ENCODE data around the gene TMCC3.

The TMCC3 gene

GRCh38 chr12:94659346-94659930 is 9.1 kb upstream of the TMCC3 start:
- no peak for DNase-seq
- Histone ChIP-seq H3K27me3 (replicated peaks; ENCODE audit: control insufficient read depth, insufficient read depth, low read length, poor library complexity, severe bottlenecking) (no peaks in the 10 kb centered on the region), H3K4me1 (ENCODE audit: control insufficient read depth, insufficient read depth, low read length, poor library complexity, severe bottlenecking) (no peaks in the 10 kb centered on the region), H3K36me3 (ENCODE audit: control insufficient read depth, insufficient read depth, low read length) (no peaks in the 10 kb centered on the region), H3K27ac (ENCODE audit: insufficient read depth, low read length, poor library complexity, severe bottlenecking) (no peak overlapping the region), H3K9me3 (ENCODE audit: control insufficient read depth, low read length) (no peaks in the 10 kb centered on the region), H3K4me3 (ENCODE audit: insufficient read depth, low read depth, low read length, poor library complexity, severe bottlenecking) (no peak overlapping the region)

GRCh38 chr12:94658931-94659330 is 8.6 kb upstream of the TMCC3 start:
- no peaks in the 10 kb centered on the region for H3K36me3 ChIP-seq (ENCODE audit: control insufficient read depth, insufficient read depth, low read length)
- H3K4me3 ChIP-seq (ENCODE audit: insufficient read depth, low read depth, low read length, poor library complexity, severe bottlenecking) = no peak overlapping the region
- no peak for DNase-seq
- H3K4me1 ChIP-seq (ENCODE audit: control insufficient read depth, insufficient read depth, low read length, poor library complexity, severe bottlenecking) = no peaks in the 10 kb centered on the region
- H3K9me3 ChIP-seq (ENCODE audit: control insufficient read depth, low read length) = no peaks in the 10 kb centered on the region
- H3K27me3 ChIP-seq (replicated peaks; ENCODE audit: control insufficient read depth, insufficient read depth, low read length, poor library complexity, severe bottlenecking) = no peaks in the 10 kb centered on the region
- H3K27ac ChIP-seq (ENCODE audit: insufficient read depth, low read length, poor library complexity, severe bottlenecking) = no peak overlapping the region

GRCh38 chr12:94656556-94656955 is 6.2 kb upstream of the TMCC3 start:
- Histone ChIP-seq H3K27me3 (replicated peaks; ENCODE audit: control insufficient read depth, insufficient read depth, low read length, poor library complexity, severe bottlenecking) (no peaks in the 10 kb centered on the region), H3K9me3 (ENCODE audit: control insufficient read depth, low read length) (no peaks in the 10 kb centered on the region), H3K4me1 (ENCODE audit: control insufficient read depth, insufficient read depth, low read length, poor library complexity, severe bottlenecking) (no peaks in the 10 kb centered on the region), H3K36me3 (ENCODE audit: control insufficient read depth, insufficient read depth, low read length) (no peaks in the 10 kb centered on the region), H3K4me3 (ENCODE audit: insufficient read depth, low read depth, low read length, poor library complexity, severe bottlenecking) (no peak overlapping the region), H3K27ac (ENCODE audit: insufficient read depth, low read length, poor library complexity, severe bottlenecking) (no peak overlapping the region)
- no peak for DNase-seq

GRCh38 chr12:94649349-94650142 is 811 bp downstream of the TMCC3 start:
- H3K9me3 ChIP-seq (ENCODE audit: control insufficient read depth, low read length) = no peaks in the 10 kb centered on the region
- peak overlapping the region; percentile 48 for H3K4me3 ChIP-seq (ENCODE audit: insufficient read depth, low read depth, low read length, poor library complexity, severe bottlenecking)
- peak in 2 of 3 donors; percentile 12 to 15 for DNase-seq
- peaks cover 6% of the 10 kb centered on the region for H3K4me1 ChIP-seq (ENCODE audit: control insufficient read depth, insufficient read depth, low read length, poor library complexity, severe bottlenecking)
- H3K36me3 ChIP-seq (ENCODE audit: control insufficient read depth, insufficient read depth, low read length) = no peaks in the 10 kb centered on the region
- H3K27me3 ChIP-seq (replicated peaks; ENCODE audit: control insufficient read depth, insufficient read depth, low read length, poor library complexity, severe bottlenecking) = peaks cover 16% of the 10 kb centered on the region
- H3K27ac ChIP-seq (ENCODE audit: insufficient read depth, low read length, poor library complexity, severe bottlenecking) = no peak overlapping the region

GRCh38 chr12:94648578-94648977 is 1.8 kb downstream of the TMCC3 start:
- Histone ChIP-seq H3K4me1 (ENCODE audit: control insufficient read depth, insufficient read depth, low read length, poor library complexity, severe bottlenecking) (peaks cover 6% of the 10 kb centered on the region), H3K9me3 (ENCODE audit: control insufficient read depth, low read length) (no peaks in the 10 kb centered on the region), H3K4me3 (ENCODE audit: insufficient read depth, low read depth, low read length, poor library complexity, severe bottlenecking) (no peak overlapping the region), H3K36me3 (ENCODE audit: control insufficient read depth, insufficient read depth, low read length) (no peaks in the 10 kb centered on the region), H3K27me3 (replicated peaks; ENCODE audit: control insufficient read depth, insufficient read depth, low read length, poor library complexity, severe bottlenecking) (peaks cover 16% of the 10 kb centered on the region), H3K27ac (ENCODE audit: insufficient read depth, low read length, poor library complexity, severe bottlenecking) (no peak overlapping the region)
- DNase-seq = no peak

- H3K36me3 ChIP-seq (ENCODE audit: control insufficient read depth, insufficient read depth, low read length) = no peaks in the 10 kb centered on the region
- no peak for DNase-seq
- H3K27ac ChIP-seq (ENCODE audit: insufficient read depth, low read length, poor library complexity, severe bottlenecking) = no peak overlapping the region
- H3K4me3 ChIP-seq (ENCODE audit: insufficient read depth, low read depth, low read length, poor library complexity, severe bottlenecking) = no peak overlapping the region
- H3K9me3 ChIP-seq (ENCODE audit: control insufficient read depth, low read length) = no peaks in the 10 kb centered on the region
- H3K4me1 ChIP-seq (ENCODE audit: control insufficient read depth, insufficient read depth, low read length, poor library complexity, severe bottlenecking) = peaks cover 1% of the 10 kb centered on the region
- peaks cover 9% of the 10 kb centered on the region for H3K27me3 ChIP-seq (replicated peaks; ENCODE audit: control insufficient read depth, insufficient read depth, low read length, poor library complexity, severe bottlenecking)
Measured at GRCh38 chr12:94644141-94644979, 6.0 kb downstream of the TMCC3 start.

GRCh38 chr12:94643606-94644005 is 6.8 kb downstream of the TMCC3 start:
- DNase-seq = no peak
- H3K4me1 ChIP-seq (ENCODE audit: control insufficient read depth, insufficient read depth, low read length, poor library complexity, severe bottlenecking) = no peaks in the 10 kb centered on the region
- no peaks in the 10 kb centered on the region for H3K9me3 ChIP-seq (ENCODE audit: control insufficient read depth, low read length)
- H3K27ac ChIP-seq (ENCODE audit: insufficient read depth, low read length, poor library complexity, severe bottlenecking) = no peak overlapping the region
- peaks cover 4% of the 10 kb centered on the region for H3K27me3 ChIP-seq (replicated peaks; ENCODE audit: control insufficient read depth, insufficient read depth, low read length, poor library complexity, severe bottlenecking)
- H3K36me3 ChIP-seq (ENCODE audit: control insufficient read depth, insufficient read depth, low read length) = no peaks in the 10 kb centered on the region
- H3K4me3 ChIP-seq (ENCODE audit: insufficient read depth, low read depth, low read length, poor library complexity, severe bottlenecking) = no peak overlapping the region

- DNase-seq = no peak
- no peaks in the 10 kb centered on the region for H3K27me3 ChIP-seq (replicated peaks; ENCODE audit: control insufficient read depth, insufficient read depth, low read length, poor library complexity, severe bottlenecking)
- H3K4me1 ChIP-seq (ENCODE audit: control insufficient read depth, insufficient read depth, low read length, poor library complexity, severe bottlenecking) = no peaks in the 10 kb centered on the region
- H3K4me3 ChIP-seq (ENCODE audit: insufficient read depth, low read depth, low read length, poor library complexity, severe bottlenecking) = no peak overlapping the region
- H3K27ac ChIP-seq (ENCODE audit: insufficient read depth, low read length, poor library complexity, severe bottlenecking) = no peak overlapping the region
- no peaks in the 10 kb centered on the region for H3K36me3 ChIP-seq (ENCODE audit: control insufficient read depth, insufficient read depth, low read length)
- H3K9me3 ChIP-seq (ENCODE audit: control insufficient read depth, low read length) = no peaks in the 10 kb centered on the region
Measured at GRCh38 chr12:94641283-94641682, 9.1 kb downstream of the TMCC3 start.

GRCh38 chr12:94640134-94640928 is 10.0 kb downstream of the TMCC3 start:
- H3K27ac ChIP-seq (ENCODE audit: insufficient read depth, low read length, poor library complexity, severe bottlenecking) = no peak overlapping the region
- no peaks in the 10 kb centered on the region for H3K36me3 ChIP-seq (ENCODE audit: control insufficient read depth, insufficient read depth, low read length)
- H3K27me3 ChIP-seq (replicated peaks; ENCODE audit: control insufficient read depth, insufficient read depth, low read length, poor library complexity, severe bottlenecking) = no peaks in the 10 kb centered on the region
- H3K4me1 ChIP-seq (ENCODE audit: control insufficient read depth, insufficient read depth, low read length, poor library complexity, severe bottlenecking) = no peaks in the 10 kb centered on the region
- H3K9me3 ChIP-seq (ENCODE audit: control insufficient read depth, low read length) = no peaks in the 10 kb centered on the region
- no peak overlapping the region for H3K4me3 ChIP-seq (ENCODE audit: insufficient read depth, low read depth, low read length, poor library complexity, severe bottlenecking)
- DNase-seq = no peak

All from effector memory CD4-positive, alpha-beta T cell (primary cell).